GM18873 (cell line): Measurements from ENCODE around the gene ABR.

Experiments used
- ATAC-seq: cut with Tn5 transposase; IDR thresholded peaks from one replicate; pipeline ENCODE4 v1.9.1; 2021; ENCODE audit warnings: mild to moderate bottlenecking, moderate library complexity, moderate number of reproducible peaks; ENCODE audit not compliant: unreplicated experiment, low FRiP score

Gene ABR

GRCh38 chr17:1036171-1036844, 143.5 kb downstream of the ABR start:
- no peak for ATAC-seq

GRCh38 chr17:1035546-1036170, 144.1 kb downstream of the ABR start:
- no peak for ATAC-seq

GRCh38 chr17:1034652-1035210, 145.1 kb downstream of the ABR start:
- no peak for ATAC-seq

DNA sequence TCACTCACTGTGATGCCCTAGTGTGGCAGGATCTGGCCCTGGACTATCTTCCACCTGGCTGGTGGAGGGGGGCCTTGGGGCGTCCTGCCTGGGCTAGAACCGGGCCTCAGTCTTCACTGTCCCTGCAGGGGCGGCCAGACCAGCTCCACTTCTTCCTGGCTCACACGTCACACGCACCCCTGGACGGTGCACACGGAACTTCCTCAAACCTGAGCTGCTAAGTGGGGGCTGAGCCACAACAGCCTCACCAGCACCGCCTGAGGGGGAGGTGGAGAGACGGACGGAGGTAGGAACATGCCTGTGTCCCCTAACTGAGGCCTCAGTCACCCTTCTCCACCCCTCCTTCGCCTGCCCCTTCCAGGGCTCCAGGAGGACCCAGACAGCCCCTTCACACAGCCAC, 146.3 kb downstream of the ABR start:
- no peak for ATAC-seq

GRCh38 chr17:1032391-1032790, 147.4 kb downstream of the ABR start:
- no peak for ATAC-seq

DNA sequence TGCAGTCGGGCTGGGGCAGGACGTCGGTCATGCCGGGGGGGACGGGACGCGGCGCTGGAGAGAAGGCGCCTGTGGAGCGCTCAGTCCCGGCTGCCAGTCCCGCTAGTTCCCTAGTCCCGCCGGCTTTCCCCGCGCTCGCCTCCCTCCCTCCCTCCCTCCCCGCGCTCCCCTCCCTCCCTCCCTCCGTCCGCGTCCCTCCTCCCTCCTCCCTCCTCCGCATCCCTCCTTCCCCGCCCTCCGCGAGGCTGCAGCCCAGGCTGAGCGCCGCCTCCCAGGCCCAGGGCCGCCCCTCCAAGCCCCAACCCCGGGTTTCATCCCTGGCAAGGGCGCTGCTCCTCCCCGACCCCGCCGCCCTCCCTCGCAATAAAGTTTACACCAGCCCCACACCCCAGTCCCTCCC, 148.1 kb downstream of the ABR start:
- no peak for ATAC-seq

DNA sequence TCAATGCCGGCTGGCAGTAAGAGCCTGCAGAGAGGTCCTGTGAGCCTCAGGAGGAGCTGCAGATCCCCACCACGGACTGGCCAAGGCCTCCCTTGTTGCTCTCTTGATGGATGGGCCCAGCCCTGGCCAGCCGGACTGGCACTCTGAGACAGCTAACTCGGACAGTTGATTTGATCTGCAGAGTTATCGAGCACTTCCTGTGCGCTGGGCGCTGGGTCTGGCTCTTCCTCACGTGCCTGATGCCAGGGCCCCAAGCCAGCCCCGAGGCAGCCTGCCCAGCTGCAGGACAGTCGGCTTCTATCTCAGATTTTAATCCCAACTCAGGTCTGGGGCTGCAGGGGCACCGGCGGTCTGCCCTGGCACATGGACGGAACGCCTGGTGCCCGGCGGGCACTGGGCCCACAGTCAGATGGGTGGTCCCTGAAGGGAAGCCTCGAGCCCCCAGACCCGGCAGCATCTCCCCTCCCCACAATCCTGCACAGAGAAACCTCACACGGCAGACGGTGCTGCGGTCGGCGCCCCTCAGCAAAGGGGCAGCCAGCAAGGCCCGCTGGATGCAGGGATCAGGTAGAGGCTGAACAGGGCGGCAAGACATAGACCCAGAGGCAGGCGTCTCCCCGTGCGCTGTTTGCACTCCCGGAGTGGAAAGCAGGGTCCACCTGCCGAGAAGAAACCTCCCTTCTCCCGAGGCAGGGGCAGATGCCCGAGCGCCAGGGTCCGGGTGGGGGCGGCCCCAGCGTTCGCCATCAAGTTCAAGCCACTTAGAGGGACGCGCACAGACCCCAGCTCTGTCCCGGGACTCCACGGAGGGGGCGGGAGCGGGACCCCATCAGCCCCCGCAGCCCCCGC, 148.9 kb downstream of the ABR start:
- no peak for ATAC-seq

GRCh38 chr17:1029922-1030644, 149.7 kb downstream of the ABR start:
- no peak for ATAC-seq

DNA sequence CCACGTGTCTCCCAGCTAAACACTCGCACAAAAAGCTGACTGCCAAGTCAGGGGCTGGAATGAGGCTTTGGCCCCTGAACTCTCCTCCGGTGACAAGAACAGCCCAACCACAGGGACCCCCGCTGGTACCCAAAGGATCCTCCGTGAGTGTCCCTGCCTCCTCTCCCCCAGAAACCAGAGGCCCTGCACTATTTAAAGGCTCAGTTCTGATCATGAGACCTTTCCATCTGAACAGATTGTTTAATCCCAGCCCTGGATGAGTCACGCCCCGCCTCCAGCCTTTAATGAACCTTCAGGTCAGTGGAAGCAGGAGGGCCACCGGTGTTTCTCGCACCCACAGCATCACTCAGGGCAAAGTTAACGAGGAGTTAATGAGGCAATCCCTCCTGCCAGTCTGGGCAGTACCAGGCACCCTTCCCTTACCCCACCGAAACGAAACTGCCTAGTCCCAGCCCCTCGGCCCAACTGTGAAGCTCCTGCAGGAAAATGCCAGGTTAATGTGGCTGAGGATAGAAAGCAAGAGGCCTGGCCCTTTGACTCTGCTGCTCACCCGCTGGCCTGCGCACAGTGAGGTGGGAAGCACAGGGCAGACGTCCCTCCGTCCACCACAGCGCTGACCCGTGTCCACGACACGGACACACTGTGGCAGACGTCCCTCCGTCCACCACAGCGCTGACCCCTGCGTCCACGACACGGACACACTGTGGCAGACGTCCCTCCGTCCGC, 150.4 kb downstream of the ABR start:
- no peak for ATAC-seq

GRCh38 chr17:1027044-1027443, 152.7 kb downstream of the ABR start:
- ATAC-seq: no peak

- ATAC-seq: no peak
Observed at GRCh38 chr17:1026599-1026975, 153.2 kb downstream of the ABR start.

- no peak for ATAC-seq
Observed at GRCh38 chr17:1025733-1026598, 153.8 kb downstream of the ABR start.

DNA sequence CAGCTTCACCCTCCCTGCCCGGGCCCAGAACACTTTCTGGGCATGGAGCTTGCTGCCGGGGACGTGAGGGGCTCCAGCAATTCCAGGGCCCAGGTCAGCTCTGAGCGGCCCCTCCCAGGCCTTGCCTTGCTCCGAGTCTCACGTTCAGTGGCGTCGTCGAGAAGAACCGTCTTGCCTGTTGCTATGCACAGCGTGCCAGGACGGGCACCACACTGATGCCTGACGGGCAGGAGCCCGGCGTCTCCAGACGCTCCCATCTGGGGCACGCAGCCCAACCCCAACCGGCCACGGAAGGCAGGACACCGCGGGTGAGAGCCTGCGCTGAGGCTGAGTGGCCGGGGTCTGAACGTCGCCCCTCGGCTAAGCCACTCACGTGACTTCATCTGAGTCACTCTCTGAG, 155.7 kb downstream of the ABR start:
- no peak for ATAC-seq

- no peak for ATAC-seq
Observed at GRCh38 chr17:1022278-1023024, 157.3 kb downstream of the ABR start.

GRCh38 chr17:1021147-1021546, 158.6 kb downstream of the ABR start:
- ATAC-seq: no peak

- ATAC-seq: no peak
Observed at GRCh38 chr17:1019451-1019850, 160.3 kb downstream of the ABR start.

GRCh38 chr17:1018547-1018946, 161.2 kb downstream of the ABR start:
- no peak for ATAC-seq

DNA sequence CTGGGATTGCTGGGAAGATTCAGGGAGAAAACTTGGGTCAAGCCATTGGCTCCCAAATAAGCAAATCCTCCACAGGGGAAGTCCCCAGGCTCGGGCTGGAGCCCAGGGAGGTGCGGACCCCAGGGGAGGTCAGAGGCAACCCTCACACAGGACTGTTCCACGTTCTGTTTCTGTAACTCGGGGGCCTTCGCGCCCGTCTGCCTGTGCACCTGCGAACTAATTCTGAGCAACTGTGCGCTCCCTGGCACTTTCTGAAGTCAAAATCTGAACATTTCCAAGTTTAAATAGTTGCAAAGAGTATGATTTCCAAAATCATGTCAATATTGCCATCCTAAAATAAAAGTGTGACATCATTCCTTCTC, 166.1 kb downstream of the ABR start:
- no peak for ATAC-seq
